Suprapubic skin (tissue), 4 donors: Measurements from ENCODE around the gene PRDM4.

Experiments
- EP300 ChIP-seq: sonication (generic); formaldehyde crosslinking; IDR thresholded peaks from one replicate; pipeline ENCODE4 v1.6.1; 2017; ENCODE audit warnings: antibody characterized with exemption
- POLR2A ChIP-seq, 2 donors: fragments of 450-650 bp; IDR thresholded peaks; one replicate each; pipeline ENCODE4 v1.6.1; 2017; ENCODE audit warnings: antibody characterized with exemption in 2 of 2, mild to moderate bottlenecking in 2 of 2, moderate library complexity in 2 of 2
- POLR2AphosphoS5 ChIP-seq, 3 donors: sonication (generic); formaldehyde crosslinking; IDR thresholded peaks; one replicate each; pipeline ENCODE4 v1.6.1; 2017; ENCODE audit warnings: antibody characterized with exemption in 3 of 3
- TF ChIP-seq, protein P1 (sequence below), 2 donors: fragments of 200-600 bp in 1 of 2; fragments of 450-650 bp in 1 of 2; sonication (generic) in 1 of 2; IDR thresholded peaks; one replicate each; pipeline ENCODE4 v1.5.1; 2016 to 2019; ENCODE audit warnings: antibody characterized with exemption in 2 of 2, mild to moderate bottlenecking in 1 of 2, moderate library complexity in 1 of 2

DNA sequence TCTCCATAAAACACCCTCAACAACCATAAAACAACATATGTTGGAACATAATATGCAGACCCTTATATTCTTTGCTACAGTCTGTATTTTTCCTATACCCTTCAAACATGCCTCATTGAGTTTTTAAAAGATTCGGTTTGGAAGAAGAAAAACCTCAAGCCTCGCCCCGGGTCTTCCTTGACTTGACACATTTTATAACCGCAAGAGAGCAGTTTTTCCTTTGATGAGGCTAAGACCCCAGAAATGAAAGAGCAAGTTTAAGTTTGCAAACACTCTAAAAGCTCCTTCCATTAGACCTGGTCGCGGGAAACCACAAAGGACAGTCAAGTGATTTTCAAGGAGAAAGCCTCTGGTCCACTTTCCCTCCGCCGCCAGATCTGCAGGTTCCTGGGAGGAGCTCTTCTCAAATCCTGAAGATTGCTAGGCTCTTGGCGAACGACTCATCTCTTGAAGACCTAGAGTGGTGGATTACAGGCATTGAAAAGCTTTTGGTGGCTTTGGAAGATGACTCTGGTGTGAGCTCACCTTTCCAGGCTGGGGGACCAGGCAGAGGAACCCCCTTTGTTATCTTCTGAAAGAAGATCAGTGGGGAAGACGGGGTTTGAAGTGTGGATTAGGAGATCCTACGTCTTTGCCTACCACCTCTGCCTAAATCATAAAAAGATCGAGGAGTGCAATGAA lies 13.6 kb upstream of the PRDM4 start, which contains the start of gene ASCL4:
- TF ChIP-seq, protein P1, sequence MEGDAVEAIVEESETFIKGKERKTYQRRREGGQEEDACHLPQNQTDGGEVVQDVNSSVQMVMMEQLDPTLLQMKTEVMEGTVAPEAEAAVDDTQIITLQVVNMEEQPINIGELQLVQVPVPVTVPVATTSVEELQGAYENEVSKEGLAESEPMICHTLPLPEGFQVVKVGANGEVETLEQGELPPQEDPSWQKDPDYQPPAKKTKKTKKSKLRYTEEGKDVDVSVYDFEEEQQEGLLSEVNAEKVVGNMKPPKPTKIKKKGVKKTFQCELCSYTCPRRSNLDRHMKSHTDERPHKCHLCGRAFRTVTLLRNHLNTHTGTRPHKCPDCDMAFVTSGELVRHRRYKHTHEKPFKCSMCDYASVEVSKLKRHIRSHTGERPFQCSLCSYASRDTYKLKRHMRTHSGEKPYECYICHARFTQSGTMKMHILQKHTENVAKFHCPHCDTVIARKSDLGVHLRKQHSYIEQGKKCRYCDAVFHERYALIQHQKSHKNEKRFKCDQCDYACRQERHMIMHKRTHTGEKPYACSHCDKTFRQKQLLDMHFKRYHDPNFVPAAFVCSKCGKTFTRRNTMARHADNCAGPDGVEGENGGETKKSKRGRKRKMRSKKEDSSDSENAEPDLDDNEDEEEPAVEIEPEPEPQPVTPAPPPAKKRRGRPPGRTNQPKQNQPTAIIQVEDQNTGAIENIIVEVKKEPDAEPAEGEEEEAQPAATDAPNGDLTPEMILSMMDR (IDR thresholded peaks at IDR 0.05): no peak
- TF ChIP-seq POLR2AphosphoS5 (IDR thresholded peaks at IDR 0.05): no peak
- no peak for TF ChIP-seq POLR2A (IDR thresholded peaks at IDR 0.05)
- no peak for TF ChIP-seq EP300
